HepG2 (cell line): ENCODE data around the gene SRP68. TPM values are rescaled to one million over a fixed set of nuclear protein-coding genes. Genes with fewer than 3 reads are reported as not detected.

Source experiments
- GABPB1 ChIP-seq: IDR thresholded peaks from 2 replicates; pipeline ENCODE4 v1.6.1; 2016; ENCODE audit warnings: mild to moderate bottlenecking, missing genetic modification reagents, moderate library complexity, missing compliant biosample characterization
- HNRNPK ChIP-seq: fragments of 200-400 bp; formaldehyde crosslinking; IDR thresholded peaks from 2 replicates; pipeline ENCODE4 v1.6.1; 2018; ENCODE audit warnings: low read length, low read depth, moderate library complexity, mild to moderate bottlenecking; ENCODE audit not compliant: poor library complexity, severe bottlenecking
- HNRNPL ChIP-seq: fragments of 200-400 bp; formaldehyde crosslinking; IDR thresholded peaks from 2 replicates; pipeline ENCODE4 v1.6.1; 2017; ENCODE audit warnings: mild to moderate bottlenecking, low read depth, low read length
- ISL2 ChIP-seq: sonication (generic); formaldehyde crosslinking; IDR thresholded peaks from 2 replicates; pipeline ENCODE4 v1.5.0; 2020; ENCODE audit warnings: missing genetic modification reagents
- KDM2A ChIP-seq: sonication (generic); formaldehyde crosslinking; IDR thresholded peaks from 2 replicates; pipeline ENCODE4 v1.4.0; 2020; ENCODE audit warnings: low read depth, missing genetic modification reagents, borderline replicate concordance
- MYC ChIP-seq: sonication (generic); formaldehyde crosslinking; IDR thresholded peaks from 2 replicates; pipeline ENCODE4 v1.9.0; 2021; ENCODE audit warnings: missing genetic modification reagents, borderline replicate concordance
- PLRG1 ChIP-seq: fragments of 450-650 bp; conservative IDR thresholded peaks from 2 replicates; pipeline ENCODE4 v1.6.1; 2016
- RBFOX2 ChIP-seq: fragments of 200-400 bp; formaldehyde crosslinking; IDR thresholded peaks from 2 replicates; pipeline ENCODE4 v1.6.1; 2017; ENCODE audit warnings: low read depth, mild to moderate bottlenecking, low read length
- SP5 ChIP-seq: IDR thresholded peaks from 2 replicates; pipeline ENCODE4 v1.6.1; 2016; ENCODE audit warnings: low read depth, borderline replicate concordance
- ZKSCAN5 ChIP-seq: sonication (generic); formaldehyde crosslinking; IDR thresholded peaks from 2 replicates; pipeline ENCODE4 v1.5.1; 2020; ENCODE audit warnings: mild to moderate bottlenecking, missing genetic modification reagents
- ZMYM2 ChIP-seq: sonication (generic); formaldehyde crosslinking; IDR thresholded peaks from 2 replicates; pipeline ENCODE4 v1.8.0; 2022; ENCODE audit warnings: mild to moderate bottlenecking, missing genetic modification reagents
- ZNF235 ChIP-seq: sonication (generic); formaldehyde crosslinking; IDR thresholded peaks from 2 replicates; pipeline ENCODE4 v1.8.1; 2023; ENCODE audit warnings: mild to moderate bottlenecking, missing genetic modification reagents, borderline replicate concordance
- ZNF430 ChIP-seq: sonication (generic); formaldehyde crosslinking; IDR thresholded peaks from 2 replicates; pipeline ENCODE4 v1.9.0; 2021; ENCODE audit warnings: mild to moderate bottlenecking, missing genetic modification reagents
- ZNF451 ChIP-seq: sonication (generic); formaldehyde crosslinking; IDR thresholded peaks from 2 replicates; pipeline ENCODE4 v1.5.0; 2020; ENCODE audit warnings: mild to moderate bottlenecking, missing genetic modification reagents
- ZNF564 ChIP-seq: sonication (generic); formaldehyde crosslinking; IDR thresholded peaks from 2 replicates; pipeline ENCODE4 v1.8.1; 2023; ENCODE audit warnings: mild to moderate bottlenecking, missing genetic modification reagents
- polyA plus RNA-seq, 8 experiments: library from polyadenylated mRNA; depleted of rRNA in 3 of 8; stranded (reverse) in 7 of 8; unstranded in 1 of 8; fragments of >200 nt; fragmentation: Illumina TruSeq in 4 of 8; extraction: Trizol in 4 of 8; gene quantifications; 2 replicates each; pipeline versions ENCODE4 v1.2.1 to v1.2.3, GENCODE V29; 2011 to 2016; ENCODE audit warnings: low read depth in 4 of 8, missing spikeins in 1 of 8, mixed read lengths in 1 of 8; ENCODE audit not compliant: insufficient read depth in 1 of 8
- total RNA-seq, 5 experiments: library from RNA; depleted of rRNA; stranded (reverse); fragments of >200 nt; fragmentation: Illumina TruSeq; extraction: Trizol; gene quantifications; 2 replicates each; pipeline ENCODE4 v1.2.3, GENCODE V29; 2016; ENCODE audit warnings: low read depth in 1 of 5
- TF ChIP-seq, protein P1 (sequence below): sonication (generic); formaldehyde crosslinking; IDR thresholded peaks from 2 replicates; pipeline ENCODE4 v1.5.1; 2020; ENCODE audit warnings: mild to moderate bottlenecking, missing genetic modification reagents
- TF ChIP-seq, protein P2 (sequence below): IDR thresholded peaks from 2 replicates; pipeline ENCODE4 v1.6.1; 2016; ENCODE audit warnings: missing compliant biosample characterization, missing genetic modification reagents, borderline replicate concordance
- TF ChIP-seq, protein P3 (sequence below): sonication (generic); formaldehyde crosslinking; IDR thresholded peaks from 2 replicates; pipeline ENCODE4 v1.5.1; 2020; ENCODE audit warnings: mild to moderate bottlenecking, missing genetic modification reagents, moderate library complexity
- TF ChIP-seq, protein P4 (sequence below): sonication (generic); formaldehyde crosslinking; IDR thresholded peaks from 2 replicates; pipeline ENCODE4 v1.4.0; 2020; ENCODE audit warnings: missing genetic modification reagents

The SRP68 gene
- total and polyA plus RNA-seq, 2 of the 13 experiments (the other 11 are each of a cell fraction or from before 2014, with no cell fraction given): 39.8 to 74.3 TPM

DNA sequence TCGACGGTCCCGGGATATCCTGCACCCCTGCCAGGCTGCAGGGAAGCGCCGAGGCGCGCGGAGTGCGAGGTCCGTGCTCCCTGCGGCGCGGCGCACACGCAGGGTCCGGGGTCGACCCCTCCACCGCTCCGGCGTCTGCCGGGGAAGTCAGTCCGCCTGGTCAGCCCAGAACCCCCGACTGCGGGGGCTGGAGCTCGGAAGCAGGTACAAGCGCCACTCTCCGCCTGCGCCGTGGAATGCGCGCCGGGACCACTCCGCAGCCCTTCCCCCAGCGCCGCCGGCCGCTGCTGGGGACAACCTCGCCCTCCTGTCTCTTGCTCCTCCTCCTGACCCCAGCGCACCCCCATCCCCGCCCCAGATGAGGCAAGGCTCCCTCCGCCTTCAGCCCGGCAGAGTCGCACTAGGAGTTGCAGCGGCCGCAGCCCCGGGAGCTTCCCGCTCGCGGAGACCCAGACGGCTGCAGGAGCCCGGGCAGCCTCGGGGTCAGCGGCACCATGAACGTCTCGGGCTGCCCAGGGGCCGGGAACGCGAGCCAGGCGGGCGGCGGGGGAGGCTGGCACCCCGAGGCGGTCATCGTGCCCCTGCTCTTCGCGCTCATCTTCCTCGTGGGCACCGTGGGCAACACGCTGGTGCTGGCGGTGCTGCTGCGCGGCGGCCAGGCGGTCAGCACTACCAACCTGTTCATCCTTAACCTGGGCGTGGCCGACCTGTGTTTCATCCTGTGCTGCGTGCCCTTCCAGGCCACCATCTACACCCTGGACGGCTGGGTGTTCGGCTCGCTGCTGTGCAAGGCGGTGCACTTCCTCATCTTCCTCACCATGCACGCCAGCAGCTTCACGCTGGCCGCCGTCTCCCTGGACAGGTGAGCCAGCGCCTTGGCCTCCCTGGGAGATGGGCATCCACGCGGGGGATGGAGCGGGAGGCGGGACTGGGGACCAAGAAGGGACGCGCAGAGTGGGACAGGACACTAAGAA, 2.4 kb upstream of the SRP68 start, which contains the start of gene GALR2 (continued):
- TF ChIP-seq, protein P1, sequence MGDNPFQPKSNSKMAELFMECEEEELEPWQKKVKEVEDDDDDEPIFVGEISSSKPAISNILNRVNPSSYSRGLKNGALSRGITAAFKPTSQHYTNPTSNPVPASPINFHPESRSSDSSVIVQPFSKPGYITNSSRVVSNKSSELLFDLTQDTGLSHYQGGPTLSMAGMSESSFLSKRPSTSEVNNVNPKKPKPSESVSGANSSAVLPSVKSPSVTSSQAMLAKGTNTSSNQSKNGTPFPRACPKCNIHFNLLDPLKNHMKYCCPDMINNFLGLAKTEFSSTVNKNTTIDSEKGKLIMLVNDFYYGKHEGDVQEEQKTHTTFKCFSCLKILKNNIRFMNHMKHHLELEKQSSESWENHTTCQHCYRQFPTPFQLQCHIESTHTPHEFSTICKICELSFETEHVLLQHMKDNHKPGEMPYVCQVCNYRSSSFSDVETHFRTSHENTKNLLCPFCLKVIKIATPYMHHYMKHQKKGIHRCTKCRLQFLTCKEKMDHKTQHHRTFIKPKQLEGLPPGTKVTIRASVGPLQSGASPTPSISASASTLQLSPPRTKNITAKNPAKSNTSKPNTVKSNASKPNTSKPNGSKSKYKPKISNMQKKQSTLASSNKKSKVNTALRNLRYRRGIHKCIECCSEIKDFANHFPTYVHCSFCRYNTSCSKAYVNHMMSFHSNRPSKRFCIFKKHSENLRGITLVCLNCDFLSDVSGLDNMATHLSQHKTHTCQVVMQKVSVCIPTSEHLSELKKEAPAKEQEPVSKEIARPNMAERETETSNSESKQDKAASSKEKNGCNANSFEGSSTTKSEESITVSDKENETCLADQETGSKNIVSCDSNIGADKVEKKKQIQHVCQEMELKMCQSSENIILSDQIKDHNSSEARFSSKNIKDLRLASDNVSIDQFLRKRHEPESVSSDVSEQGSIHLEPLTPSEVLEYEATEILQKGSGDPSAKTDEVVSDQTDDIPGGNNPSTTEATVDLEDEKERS (CRISPR knock-in tag): 0 out of 2 replicates have a peak, but pooled peaks have one; percentile 20
- TF ChIP-seq RBFOX2: 0 out of 2 replicates have a peak, but pooled peaks have one; percentile 30
- TF ChIP-seq ZNF430: peak; percentile 49; the same call in 1 of the 2 replicates
- TF ChIP-seq ZNF451 (CRISPR knock-in tag): 0 out of 2 replicates have a peak, but pooled peaks have one; percentile 35
- 0 out of 2 replicates have a peak, but pooled peaks have one; percentile 19 for TF ChIP-seq SP5 (CRISPR knock-in tag)
- TF ChIP-seq, protein P2, sequence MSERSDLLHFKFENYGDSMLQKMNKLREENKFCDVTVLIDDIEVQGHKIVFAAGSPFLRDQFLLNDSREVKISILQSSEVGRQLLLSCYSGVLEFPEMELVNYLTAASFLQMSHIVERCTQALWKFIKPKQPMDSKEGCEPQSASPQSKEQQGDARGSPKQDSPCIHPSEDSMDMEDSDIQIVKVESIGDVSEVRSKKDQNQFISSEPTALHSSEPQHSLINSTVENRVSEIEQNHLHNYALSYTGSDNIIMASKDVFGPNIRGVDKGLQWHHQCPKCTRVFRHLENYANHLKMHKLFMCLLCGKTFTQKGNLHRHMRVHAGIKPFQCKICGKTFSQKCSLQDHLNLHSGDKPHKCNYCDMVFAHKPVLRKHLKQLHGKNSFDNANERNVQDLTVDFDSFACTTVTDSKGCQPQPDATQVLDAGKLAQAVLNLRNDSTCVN (CRISPR knock-in tag): no peak
- no peak for TF ChIP-seq PLRG1
- TF ChIP-seq, protein P3, sequence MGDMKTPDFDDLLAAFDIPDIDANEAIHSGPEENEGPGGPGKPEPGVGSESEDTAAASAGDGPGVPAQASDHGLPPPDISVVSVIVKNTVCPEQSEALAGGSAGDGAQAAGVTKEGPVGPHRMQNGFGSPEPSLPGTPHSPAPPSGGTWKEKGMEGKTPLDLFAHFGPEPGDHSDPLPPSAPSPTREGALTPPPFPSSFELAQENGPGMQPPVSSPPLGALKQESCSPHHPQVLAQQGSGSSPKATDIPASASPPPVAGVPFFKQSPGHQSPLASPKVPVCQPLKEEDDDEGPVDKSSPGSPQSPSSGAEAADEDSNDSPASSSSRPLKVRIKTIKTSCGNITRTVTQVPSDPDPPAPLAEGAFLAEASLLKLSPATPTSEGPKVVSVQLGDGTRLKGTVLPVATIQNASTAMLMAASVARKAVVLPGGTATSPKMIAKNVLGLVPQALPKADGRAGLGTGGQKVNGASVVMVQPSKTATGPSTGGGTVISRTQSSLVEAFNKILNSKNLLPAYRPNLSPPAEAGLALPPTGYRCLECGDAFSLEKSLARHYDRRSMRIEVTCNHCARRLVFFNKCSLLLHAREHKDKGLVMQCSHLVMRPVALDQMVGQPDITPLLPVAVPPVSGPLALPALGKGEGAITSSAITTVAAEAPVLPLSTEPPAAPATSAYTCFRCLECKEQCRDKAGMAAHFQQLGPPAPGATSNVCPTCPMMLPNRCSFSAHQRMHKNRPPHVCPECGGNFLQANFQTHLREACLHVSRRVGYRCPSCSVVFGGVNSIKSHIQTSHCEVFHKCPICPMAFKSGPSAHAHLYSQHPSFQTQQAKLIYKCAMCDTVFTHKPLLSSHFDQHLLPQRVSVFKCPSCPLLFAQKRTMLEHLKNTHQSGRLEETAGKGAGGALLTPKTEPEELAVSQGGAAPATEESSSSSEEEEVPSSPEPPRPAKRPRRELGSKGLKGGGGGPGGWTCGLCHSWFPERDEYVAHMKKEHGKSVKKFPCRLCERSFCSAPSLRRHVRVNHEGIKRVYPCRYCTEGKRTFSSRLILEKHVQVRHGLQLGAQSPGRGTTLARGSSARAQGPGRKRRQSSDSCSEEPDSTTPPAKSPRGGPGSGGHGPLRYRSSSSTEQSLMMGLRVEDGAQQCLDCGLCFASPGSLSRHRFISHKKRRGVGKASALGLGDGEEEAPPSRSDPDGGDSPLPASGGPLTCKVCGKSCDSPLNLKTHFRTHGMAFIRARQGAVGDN (CRISPR knock-in tag): peak; percentile 63
- TF ChIP-seq HNRNPL: 0 out of 2 replicates have a peak, but pooled peaks have one; percentile 28
- TF ChIP-seq ZKSCAN5 (CRISPR knock-in tag): no peak
- peak; percentile 16; the same call in 1 of the 2 replicates for TF ChIP-seq KDM2A (CRISPR knock-in tag)
- TF ChIP-seq MYC (CRISPR knock-in tag): peak; percentile 18; the same call in 1 of the 2 replicates
- TF ChIP-seq, protein P4, sequence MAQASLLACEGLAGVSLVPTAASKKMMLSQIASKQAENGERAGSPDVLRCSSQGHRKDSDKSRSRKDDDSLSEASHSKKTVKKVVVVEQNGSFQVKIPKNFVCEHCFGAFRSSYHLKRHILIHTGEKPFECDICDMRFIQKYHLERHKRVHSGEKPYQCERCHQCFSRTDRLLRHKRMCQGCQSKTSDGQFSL (CRISPR knock-in tag): 0 out of 2 replicates have a peak, but pooled peaks have one; percentile 55
- peak; percentile 69; the same call in 1 of the 2 replicates for TF ChIP-seq ZMYM2 (CRISPR knock-in tag)
- TF ChIP-seq ISL2 (CRISPR knock-in tag): no peak
- TF ChIP-seq GABPB1 (CRISPR knock-in tag): peak; percentile 40; the same call in 1 of the 2 replicates
- peak; percentile 47 for TF ChIP-seq HNRNPK
- peak; percentile 32; the same call in 1 of the 2 replicates for TF ChIP-seq ZNF235 (CRISPR knock-in tag)
- TF ChIP-seq ZNF564: no peak
